ENCODE measurements around the gene FANCF. TPM values are rescaled to one million over a fixed set of nuclear protein-coding genes. Genes with fewer than 3 reads are reported as not detected.

Gene FANCF
- total RNA-seq, 1 experiment from 2014 or later, result 5.2 TPM

- POLR2A ChIA-PET, result no interaction called here
- no peaks in the 10 kb centered on the region for H3K36me3 ChIP-seq (ENCODE audit: control insufficient read depth in 1 of 2, insufficient read depth in 2 of 2, low read length in 2 of 2)
- H3K9me3 ChIP-seq (ENCODE audit: control insufficient read depth in 1 of 2, insufficient read depth in 1 of 2, low read depth in 1 of 2, low read length in 2 of 2), result no peaks in the 10 kb centered on the region
- BruUV-seq (replicated peaks), result no TSS peak
- TF ChIP-seq MAX (IDR thresholded peaks at IDR 0.05) (no peak), JUND (IDR thresholded peaks at IDR 0.05) (no peak), ZFX (IDR thresholded peaks at IDR 0.05) (no peak), CBX3 (IDR thresholded peaks at IDR 0.05; ENCODE audit: low read depth) (no peak)
- no peaks in the 10 kb centered on the region for H3K27me3 ChIP-seq (ENCODE audit: insufficient read depth, low read length)
- RAD21 ChIA-PET (ENCODE audit: low non-redundant PET in 1 of 2, low total read pairs in 2 of 2, uncharacterized antibody in 2 of 2, unreplicated experiment in 2 of 2), result no interaction called here
- no peak overlapping the region for H3K9ac ChIP-seq (ENCODE audit: low read length)
- no peak overlapping the region for H3K4me2 ChIP-seq (ENCODE audit: low read length)
- no peaks in the 10 kb centered on the region for H3K4me1 ChIP-seq (ENCODE audit: control insufficient read depth in 1 of 2, insufficient read depth in 2 of 2, low read length in 2 of 2)
- H2AFZ ChIP-seq (ENCODE audit: low read depth, low read length, poor library complexity, severe bottlenecking), result no peak overlapping the region
- H3K9me2 ChIP-seq (ENCODE audit: insufficient read depth), result no peaks in the 10 kb centered on the region
- H3K79me2 ChIP-seq (ENCODE audit: insufficient read depth, low read length), result no peaks in the 10 kb centered on the region
- ATAC-seq, result no peak
- no peak for DNase-seq (ENCODE audit: low read depth, low spot score)
- no peak overlapping the region for H3K27ac ChIP-seq (ENCODE audit: low read depth, low read length)
- CTCF ChIA-PET, result no interaction called here
- H3K4me3 ChIP-seq (replicated peaks in 1 of 2; ENCODE audit: low read depth in 1 of 2, low read length in 2 of 2), result no peak overlapping the region
- intact Hi-C loops (cut with micrococcal nuclease), result no loop called here
- H4K20me1 ChIP-seq (ENCODE audit: insufficient read depth), result no peaks in the 10 kb centered on the region; the same call in 1 of the 2 replicates
Observed at GRCh38 chr11:22603933-22604332, 21.7 kb downstream of the FANCF start.

- H3K79me2 ChIP-seq (ENCODE audit: insufficient read depth, low read length), result no peaks in the 10 kb centered on the region
- ChIA-PET CTCF (no interaction called here), POLR2A (no interaction called here), RAD21 (ENCODE audit: low non-redundant PET in 1 of 2, low total read pairs in 2 of 2, uncharacterized antibody in 2 of 2, unreplicated experiment in 2 of 2) (no interaction called here)
- BruUV-seq (replicated peaks), result no TSS peak
- H3K9ac ChIP-seq (ENCODE audit: low read length), result no peak overlapping the region
- intact Hi-C loops (cut with micrococcal nuclease), result no loop called here
- no peaks in the 10 kb centered on the region; the same call in 1 of the 2 replicates for H4K20me1 ChIP-seq (ENCODE audit: insufficient read depth)
- H3K27me3 ChIP-seq (ENCODE audit: insufficient read depth, low read length), result no peaks in the 10 kb centered on the region
- no peaks in the 10 kb centered on the region for H3K9me2 ChIP-seq (ENCODE audit: insufficient read depth)
- H3K9me3 ChIP-seq (ENCODE audit: control insufficient read depth in 1 of 2, insufficient read depth in 1 of 2, low read depth in 1 of 2, low read length in 2 of 2), result no peaks in the 10 kb centered on the region
- no peak overlapping the region for H3K4me3 ChIP-seq (replicated peaks in 1 of 2; ENCODE audit: low read depth in 1 of 2, low read length in 2 of 2)
- no peak for ATAC-seq
- H3K4me2 ChIP-seq (ENCODE audit: low read length), result no peak overlapping the region
- no peak overlapping the region for H3K27ac ChIP-seq (ENCODE audit: low read depth, low read length)
- no peaks in the 10 kb centered on the region for H3K4me1 ChIP-seq (ENCODE audit: control insufficient read depth in 1 of 2, insufficient read depth in 2 of 2, low read length in 2 of 2)
- H3K36me3 ChIP-seq (ENCODE audit: control insufficient read depth in 1 of 2, insufficient read depth in 2 of 2, low read length in 2 of 2), result no peaks in the 10 kb centered on the region
- no peak for DNase-seq (ENCODE audit: low read depth, low spot score)
- TF ChIP-seq TCF7L2 (IDR thresholded peaks at IDR 0.05; ENCODE audit: borderline replicate concordance, extremely low read depth, insufficient read depth, insufficient read length) (no peak), CEBPB (IDR thresholded peaks at IDR 0.05; ENCODE audit: low read depth) (no peak), POLR2A (IDR thresholded peaks at IDR 0.05; ENCODE audit: borderline replicate concordance, extremely low read depth, insufficient read depth, insufficient read length) (no peak), ATF3 (IDR thresholded peaks at IDR 0.05) (no peak), SP1 (IDR thresholded peaks at IDR 0.05; ENCODE audit: low read depth) (no peak), JUND (IDR thresholded peaks at IDR 0.05) (no peak), EZH2phosphoT487 (IDR thresholded peaks at IDR 0.05; ENCODE audit: borderline replicate concordance) (no peak), ZNF274 (IDR thresholded peaks at IDR 0.05; ENCODE audit: low read depth, low read length) (no peak)
- no peak overlapping the region for H2AFZ ChIP-seq (ENCODE audit: low read depth, low read length, poor library complexity, severe bottlenecking)
Observed at GRCh38 chr11:22602504-22602903, 23.1 kb downstream of the FANCF start.

Measured in HCT116 (cell line).